KG1 (cell line): ENCODE data around the gene ZBTB25.

ENCODE experiments used
- DNase-seq: peaks from one replicate; lab custom pipeline; 2025; lab: John Stamatoyannopoulos, UW

Gene ZBTB25

DNA sequence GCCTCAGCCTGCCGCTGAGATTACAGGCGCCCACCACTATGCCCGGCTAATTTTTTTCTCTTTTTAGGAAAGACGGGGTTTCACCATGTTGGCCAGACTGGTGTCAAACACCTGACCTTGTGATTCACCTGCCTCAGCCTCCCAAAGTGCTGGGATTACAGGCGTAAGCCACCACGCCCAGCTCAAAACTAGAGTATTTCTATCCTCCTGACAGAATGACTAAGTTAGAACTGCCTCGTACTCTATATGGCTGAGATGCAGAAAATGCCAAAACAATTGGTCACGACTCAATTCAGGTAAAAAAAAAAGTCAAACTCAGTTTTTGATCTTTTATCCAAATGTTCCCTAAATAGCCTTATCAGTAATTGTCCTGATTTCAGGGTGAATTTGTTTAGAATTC, 27.2 kb downstream of the ZBTB25 start:
- DNase-seq, result no peak

DNA sequence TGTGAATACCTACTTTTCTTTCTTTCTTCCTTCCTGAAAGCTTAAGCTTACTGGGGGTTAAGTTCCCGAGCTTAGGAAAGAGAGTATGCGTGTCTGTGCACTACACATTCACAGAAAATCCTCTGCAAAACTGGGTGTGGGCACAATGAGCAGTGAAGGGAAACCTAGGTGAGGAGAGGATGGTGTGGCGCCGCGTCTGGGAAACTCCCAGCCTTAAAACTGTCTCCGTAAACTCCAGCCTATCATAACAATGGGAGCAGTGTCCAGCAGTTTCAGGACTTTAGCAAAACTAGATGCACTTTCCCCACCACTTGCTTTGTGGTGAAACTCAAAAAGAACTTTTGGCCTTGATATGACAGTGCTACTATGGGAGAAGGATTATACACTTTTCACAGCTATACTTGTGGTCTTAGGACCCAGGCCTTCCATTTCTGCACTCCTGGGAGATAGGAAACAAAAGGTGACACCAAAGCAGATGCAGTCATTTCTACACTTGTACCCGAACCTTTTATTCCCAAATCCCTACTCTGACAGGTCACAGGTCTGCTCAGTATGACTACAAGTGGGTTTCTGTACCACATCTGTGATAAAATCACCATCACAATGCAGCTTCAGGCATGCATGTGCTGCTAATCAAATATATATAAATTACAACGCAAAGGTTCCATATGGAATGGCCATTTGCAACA, 27.9 kb downstream of the ZBTB25 start:
- no peak for DNase-seq

DNA sequence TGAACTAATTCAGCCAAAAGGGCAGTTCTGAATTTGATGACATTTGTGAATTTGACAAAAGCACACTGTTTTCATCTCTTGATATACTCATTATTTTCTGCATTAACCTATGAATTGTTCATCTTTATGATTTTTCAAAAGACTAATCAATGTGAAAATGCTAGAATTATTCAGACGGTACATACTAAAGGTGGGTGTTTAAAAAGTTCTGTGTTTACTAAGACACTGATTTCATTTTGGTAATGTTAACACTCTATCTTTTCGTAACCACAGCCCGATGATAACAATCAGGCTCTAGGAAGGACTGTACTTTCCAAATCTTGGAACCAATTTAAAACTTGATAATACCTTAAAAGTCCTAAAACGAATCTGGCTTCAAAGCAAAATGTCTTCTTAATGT, 28.9 kb downstream of the ZBTB25 start:
- DNase-seq, result no peak

DNA sequence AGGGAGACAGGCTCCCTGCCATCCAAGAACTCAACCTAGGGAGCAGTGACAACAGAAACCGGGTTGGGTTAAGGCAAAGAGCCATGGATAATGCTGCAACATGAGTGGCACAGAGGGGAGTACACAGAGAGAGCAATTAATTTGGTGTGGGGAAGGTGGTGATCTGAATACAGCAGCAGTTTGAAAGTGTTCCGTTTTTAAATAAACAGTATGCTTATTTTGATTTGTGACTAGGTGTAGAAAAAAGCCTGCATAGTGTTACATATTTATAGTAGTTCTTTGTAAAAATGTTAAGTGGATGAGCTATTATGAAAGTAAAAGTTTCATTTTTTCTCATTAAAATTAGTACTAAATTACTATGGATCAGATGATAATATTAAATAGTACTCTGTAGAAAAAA, 29.6 kb downstream of the ZBTB25 start:
- no peak for DNase-seq

DNA sequence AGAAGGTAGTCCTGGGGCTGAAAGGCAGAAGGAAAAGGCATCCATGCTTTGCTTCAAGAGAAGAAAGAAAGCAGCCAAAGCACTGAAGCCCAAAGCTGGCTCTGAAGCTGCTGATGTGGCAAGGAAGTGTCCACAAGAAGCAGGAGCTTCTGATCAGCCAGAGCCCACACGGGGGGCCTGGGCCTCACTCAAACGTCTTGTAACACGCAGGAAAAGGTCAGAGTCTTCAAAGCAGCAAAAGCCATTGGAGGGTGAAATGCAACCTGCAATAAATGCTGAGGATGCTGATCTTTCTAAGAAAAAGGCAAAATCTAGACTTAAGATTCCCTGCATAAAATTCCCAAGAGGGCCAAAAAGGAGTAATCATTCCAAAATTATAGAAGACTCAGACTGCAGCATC, 35.2 kb downstream of the ZBTB25 start:
- DNase-seq, result no peak

DNA sequence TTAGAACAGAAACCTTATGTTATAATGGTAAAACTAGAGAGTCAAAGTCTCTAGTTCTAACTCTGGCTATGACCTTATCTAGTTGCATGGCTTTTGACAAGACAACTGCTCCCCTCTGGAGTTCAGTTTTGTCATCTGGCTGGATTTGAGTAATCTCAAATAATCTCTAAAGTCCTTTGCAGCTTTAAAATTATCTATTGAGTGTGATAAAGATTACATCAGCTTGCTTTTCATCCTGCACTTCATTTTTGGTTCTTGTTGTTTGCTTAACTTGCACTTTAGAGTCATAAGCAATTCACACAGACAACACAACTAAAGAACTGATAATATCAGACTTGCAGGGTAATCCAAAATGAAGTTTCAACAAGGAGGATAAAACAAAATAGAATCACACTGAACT, 36.1 kb downstream of the ZBTB25 start:
- no peak for DNase-seq

DNA sequence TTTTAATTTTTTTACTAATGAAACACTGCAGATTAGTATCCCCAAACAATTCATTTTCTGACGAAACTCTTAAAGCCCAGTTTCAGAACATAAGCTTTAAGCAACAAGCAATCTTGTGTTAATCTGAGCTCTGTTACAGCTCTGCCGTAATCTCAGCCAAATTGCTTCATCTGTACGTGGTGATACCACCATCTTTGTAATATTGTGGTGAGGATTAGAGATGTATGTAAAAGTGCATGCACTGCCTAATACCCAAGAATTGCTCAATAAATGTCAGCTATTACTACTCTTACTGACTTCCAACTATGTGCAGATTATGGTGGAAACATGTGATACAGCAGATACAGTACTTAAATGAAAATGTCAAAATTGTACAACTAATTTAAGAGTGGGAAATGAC, 36.5 kb downstream of the ZBTB25 start:
- DNase-seq, result no peak

DNA sequence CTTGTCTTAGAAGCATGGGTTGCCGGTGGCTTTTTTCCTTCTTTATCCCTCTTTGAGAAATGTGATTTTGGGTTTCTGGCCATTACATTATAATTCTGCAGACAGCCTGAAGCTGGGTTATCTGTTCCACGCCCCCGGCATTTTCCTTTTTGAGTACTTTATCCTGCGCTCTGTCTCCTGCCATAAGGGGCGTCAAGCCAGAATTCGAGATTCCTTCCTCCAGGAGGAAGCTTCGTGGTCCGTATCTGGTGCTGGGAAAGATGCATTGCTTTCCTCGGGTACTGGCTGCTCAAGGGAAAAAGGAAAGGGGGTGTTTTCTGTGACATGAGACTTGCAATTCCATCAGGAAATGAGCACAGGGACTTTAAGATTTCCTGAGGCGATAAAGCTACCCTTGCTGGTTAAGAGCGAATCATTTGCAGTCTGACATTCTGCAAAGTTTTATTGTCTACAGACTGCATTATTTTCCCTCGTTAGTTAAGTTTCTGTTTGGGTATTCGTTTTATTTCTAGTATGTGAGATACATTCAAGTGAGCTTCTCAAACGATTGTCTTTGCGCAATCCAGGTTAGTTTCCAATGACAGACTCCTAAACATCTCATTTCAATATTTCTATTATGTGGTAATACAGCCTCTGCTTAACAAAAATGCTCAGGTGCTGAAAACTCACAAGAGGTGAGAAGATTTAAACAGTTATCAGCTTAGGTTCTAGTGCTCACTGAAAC, 37.6 kb downstream of the ZBTB25 start:
- DNase-seq, result no peak

DNA sequence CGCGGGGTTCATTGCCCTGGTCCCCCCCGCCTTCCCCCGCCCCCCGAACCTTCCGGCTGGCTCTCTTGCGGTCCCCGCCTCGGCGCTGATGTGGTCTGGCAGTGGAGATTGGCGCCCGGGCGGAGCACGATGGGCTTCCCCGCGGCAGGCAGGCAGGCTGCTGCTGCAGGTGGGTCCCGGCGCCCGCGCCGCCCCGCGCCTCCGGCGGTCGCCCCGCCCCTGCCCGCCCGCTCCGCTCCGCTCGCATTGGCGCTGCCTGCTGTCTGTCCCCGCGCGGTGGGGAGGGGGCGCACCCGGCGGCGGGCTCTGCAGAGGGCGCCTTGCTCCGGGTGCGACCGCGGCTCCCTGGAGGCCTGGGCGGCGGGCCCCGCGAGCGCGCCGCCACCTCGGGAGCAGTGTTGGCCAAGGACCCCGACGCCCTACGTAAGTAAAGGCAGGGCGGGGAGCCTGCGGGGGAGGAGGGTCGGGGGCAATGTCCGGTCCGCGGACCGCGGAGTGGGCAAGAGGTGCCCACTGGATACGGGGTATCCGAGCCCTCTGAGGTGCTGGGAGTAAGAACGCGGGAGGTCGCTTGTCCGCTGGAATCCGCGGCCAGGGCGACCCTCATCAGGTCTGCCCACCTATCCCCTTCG, 38.3 kb downstream of the ZBTB25 start, which contains the start of gene AKAP5:
Gene AKAP5 (plus strand): TSS at position 309 of the 632 bp plus-strand sequence. CDS start 2,896 bp downstream, outside the sequence.
- DNase-seq, result no peak

DNA sequence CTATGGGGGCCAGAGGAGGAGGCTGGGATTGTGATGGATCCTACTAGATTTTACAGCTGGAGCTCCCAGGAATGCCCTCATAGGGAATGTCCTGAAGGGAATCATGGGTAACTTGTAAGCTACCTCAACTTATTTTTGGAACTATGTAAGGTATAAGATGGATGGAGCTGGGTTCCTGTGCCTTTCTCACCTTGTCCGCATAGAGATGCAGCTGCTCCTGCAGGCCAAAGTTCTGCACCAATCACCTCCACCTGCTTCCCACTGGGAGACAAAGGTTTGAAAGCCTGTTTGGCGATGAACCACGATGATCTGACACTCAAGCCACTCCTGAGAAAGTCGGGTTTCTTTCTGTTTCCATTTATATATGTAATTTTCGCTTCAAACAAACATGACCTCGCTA, 39.0 kb downstream of the ZBTB25 start:
- no peak for DNase-seq

DNA sequence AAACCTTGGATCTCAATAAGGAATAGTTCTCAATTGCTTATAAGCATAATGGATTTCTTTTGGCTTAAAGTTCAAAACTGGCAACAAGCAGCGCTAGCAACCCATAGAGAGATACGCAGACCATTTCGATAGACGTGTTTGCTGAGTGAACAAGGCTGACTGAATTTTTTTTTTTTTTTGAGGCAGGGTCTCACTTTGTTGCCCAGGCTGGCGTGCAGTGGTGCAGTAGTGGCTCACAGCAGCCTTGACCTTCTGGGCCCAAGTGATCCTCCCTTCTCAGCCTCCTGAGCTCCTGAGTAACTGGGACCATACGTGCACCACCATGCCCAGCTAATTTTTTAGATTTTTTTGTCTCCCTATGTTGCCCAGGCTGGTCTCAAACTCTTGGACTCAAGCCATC, 39.8 kb downstream of the ZBTB25 start:
- no peak for DNase-seq

DNA sequence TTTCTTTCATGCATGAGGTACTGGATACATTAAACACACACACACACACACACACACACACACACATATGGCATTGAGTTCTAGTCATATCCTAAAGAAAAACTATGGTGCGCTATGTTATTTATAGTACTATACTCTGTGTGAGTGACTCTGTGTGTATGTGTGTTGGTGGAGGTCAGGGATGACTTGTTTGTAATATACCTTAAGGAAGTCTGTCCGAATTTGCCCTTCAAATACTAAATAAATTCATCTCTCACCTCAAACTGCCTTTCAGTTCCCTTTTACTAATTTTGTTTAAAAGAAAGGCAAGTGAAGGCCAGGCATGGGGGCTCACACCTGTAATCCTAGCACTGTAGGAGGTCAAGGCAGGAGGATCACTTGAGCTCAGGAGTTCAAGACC, 40.4 kb downstream of the ZBTB25 start:
- no peak for DNase-seq

DNA sequence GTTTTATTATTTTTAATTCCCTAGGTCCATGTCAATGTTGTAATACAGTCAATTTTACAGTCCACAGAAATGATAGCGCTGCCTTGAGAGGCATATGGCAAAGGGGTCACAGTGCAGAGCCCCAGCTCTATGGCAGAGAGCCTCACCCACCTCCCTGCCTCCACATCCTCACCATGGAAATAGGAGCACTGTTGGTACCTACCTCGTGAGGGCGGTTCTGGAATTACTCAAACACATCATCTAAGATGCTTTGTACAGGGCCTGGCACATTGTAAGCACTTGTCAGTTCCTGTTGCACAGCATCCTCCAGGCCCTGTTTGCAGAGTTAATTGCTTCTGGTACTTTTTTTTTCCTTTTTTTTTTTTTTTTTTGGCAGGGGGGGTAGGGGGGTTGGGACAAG, 42.4 kb downstream of the ZBTB25 start:
- no peak for DNase-seq

DNA sequence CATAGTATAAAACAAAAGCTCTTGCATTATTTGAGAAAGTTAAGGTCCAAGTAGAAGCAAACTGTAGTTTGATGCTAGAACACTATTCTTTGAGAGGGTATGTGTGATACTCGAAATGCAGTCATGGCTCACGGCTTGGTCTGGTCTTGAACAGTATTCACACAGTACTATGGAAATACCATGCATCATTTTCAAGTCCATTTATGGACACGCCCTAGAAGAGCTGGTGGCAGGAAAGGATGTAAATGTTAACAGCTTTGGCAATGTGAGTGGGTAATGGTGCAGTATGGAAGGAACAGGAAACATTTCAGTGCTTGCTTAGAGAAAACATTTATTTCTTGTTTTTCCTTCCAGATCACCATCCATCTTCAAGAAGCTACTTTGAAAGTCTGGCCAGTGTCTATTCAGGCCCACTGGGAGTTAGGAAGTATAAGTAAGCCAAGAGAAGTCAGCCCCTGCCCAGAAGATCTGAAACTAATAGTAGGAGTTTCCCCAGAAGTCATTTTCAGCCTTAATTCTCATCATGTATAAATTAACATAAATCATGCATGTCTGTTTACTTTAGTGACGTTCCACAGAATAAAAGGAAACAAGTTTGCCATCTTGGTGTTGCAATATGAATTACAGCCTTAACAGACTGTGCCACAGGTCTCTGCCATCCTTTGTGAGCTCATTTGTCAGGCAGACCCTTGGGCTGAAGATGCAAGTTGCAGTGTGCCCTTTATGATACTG, 44.1 kb downstream of the ZBTB25 start:
- no peak for DNase-seq

DNA sequence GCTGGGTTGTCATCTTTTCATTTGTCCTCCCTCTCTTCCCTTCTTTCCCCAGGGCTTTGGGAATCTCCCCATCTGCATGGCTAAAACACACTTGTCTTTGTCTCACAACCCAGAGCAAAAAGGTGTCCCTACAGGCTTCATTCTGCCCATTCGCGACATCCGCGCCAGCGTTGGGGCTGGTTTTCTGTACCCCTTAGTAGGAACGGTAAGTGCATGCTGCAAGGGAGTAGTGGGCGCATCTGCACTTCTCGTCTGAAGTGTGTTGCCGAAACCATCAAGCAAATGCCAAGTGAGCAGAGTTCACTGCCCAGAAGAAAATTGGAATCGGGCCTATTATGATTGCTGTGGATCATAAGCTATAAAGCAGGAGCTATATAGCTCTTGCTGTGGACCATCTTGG, 49.0 kb downstream of the ZBTB25 start:
- no peak for DNase-seq

DNA sequence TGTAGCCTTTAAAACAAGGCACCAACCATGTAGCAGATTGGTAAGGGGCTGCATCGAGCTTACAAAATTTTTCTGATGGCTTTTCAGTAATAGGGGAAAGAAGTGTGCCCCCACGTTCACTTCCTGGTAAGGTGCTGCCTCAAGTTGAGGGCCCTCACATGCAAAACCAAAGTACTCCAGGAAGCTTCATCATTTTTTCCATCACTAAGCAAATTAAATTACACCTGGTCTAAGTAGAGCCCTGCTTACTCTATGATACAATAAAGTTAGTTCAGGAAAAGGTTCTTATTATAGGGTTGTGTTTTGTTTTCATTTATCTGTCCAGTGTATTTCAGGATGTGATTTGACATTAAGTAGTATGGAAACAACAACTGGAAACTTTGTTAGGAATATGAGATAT, 53.4 kb downstream of the ZBTB25 start:
- DNase-seq, result no peak

DNA sequence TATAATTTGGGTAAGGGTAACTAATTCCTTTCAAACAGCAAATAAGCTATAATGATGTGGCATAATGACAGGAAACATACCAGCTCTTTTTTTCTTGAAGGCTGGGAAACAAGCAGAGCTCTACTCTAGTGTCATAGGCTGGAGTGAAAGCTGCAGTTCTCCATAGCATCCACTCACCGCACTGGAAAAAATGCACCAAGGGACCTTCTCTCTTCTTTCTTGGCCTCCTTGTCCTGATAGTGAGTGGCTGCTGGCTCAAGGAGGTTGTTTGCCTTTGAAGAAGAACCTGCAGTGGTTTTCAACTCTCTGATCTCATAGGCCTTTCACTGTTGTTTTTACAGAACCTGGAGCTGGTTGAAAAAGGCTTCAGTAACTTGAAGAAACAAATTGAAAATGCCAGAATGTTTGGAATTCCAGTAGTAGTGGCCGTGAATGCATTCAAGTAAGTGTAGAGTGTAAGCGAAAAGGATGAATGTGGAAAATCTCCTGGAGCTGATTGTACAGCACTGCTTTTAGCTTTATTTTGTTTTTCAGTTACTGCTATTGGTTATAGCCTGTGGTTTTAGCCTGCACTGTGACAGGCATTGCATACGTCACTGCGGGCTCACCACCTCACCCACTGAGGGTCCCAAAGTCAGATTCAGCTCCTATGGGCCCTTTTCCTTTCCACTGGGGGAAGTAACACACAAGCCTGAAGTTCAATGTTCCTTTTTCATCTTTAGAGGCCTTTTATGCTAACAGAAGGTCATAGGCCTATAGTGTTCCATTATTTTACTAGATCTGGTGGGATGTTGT, 55.6 kb downstream of the ZBTB25 start:
- DNase-seq, result no peak

DNA sequence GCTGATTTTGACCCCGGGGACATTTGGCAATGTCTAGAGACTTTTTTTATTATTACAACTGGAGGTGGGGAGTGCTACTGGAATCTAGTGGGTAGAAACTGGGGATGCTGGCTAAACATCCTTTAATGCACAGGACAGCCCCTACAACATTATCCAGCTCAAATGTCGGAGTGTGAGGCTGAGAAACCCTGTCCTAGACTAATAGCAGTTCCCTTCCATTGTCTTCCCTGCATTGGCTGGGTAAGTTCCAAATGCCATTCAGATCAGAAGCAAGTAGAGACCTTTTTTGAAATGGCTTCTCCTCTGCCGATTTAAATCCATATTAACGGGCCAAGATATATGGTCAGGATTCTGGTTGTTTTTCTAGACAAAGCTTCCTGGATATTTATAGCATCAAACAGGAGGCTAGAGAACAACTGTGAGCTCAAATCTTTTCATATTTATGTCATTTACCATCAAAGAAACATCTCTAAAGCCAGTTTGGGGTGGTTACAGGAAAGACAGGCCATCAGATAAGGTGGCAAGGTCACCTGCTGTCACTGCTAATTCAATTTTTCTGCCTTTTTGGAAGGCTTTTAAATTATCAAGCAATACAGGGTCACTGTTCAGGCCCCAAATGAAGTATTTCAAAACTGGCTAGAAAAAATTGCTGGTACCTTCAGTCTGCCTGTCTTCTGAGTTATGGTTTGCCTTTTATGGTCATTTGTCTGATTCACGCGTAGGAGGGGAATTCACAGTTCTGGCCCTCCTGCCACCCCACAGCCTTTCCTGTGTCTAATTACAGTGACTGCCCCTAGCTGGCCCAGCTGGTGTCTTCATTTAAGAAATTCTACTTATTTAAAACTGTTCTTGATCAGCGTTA, 58.4 kb downstream of the ZBTB25 start:
- no peak for DNase-seq

DNA sequence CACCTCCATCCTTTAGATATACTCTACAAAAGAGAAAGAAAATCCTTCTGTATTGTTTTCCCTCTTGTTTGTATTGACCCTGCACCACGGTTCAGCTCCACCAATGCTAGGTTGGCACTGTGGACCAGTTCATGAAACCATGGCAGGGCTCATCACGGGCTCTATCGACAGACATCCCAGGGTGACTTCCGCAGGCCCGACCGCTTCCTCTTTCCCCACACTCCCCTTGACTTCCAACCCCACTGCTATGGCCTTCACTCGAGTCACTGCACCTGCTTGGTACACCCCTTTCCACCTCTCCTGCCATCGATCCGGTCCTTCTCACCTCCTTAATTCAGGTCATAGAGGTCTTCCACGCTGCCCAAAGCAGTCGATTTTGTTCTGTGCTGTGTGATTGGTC, 59.5 kb downstream of the ZBTB25 start:
- DNase-seq, result no peak

DNA sequence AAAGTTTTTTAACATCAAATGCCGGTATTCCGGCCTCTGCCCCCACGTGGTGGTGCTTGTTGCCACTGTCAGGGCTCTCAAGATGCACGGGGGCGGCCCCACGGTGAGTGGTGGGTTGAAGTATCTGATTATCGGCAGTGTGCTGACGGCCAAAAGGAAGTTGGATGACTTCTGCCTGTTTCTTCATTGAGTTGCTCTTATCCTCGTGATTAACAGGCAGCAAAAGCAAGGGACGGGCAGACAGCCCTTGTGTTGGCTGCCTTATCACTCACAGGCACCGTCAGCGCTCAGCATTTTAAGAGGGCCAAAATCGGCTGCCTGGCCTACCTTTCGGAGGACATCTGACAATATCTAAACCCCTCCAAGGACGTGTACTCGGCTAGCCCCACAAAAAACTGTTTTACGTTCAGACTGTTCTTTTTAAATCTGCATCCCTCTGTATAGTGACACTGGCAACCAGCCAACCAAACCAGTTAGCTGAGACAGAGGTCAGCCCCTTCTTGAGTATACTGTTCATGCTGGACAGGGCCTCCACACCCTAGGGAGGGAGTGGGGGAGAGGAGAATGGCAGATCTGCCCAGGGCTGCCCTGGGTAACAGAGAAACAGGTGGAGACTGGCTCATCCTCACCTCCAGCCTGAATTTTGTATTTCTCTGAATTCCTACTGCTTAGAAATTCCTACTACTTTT, 61.2 kb downstream of the ZBTB25 start:
- DNase-seq, result no peak
